Activated CD4-positive, alpha-beta T cell treated with anti-CD3 and anti-CD28 coated beads for 48 hours (primary cell): Measurements from ENCODE around the gene CEMP1.
"Not testable (repeated sequence)": the region's sequence is repeated elsewhere in the genome, so short reads cannot be mapped to it uniquely, and the experiment has no call there.

Source experiments
- DNase-seq: peaks from one replicate; pipeline ENCODE4 v3.0.0-alpha.2; 2020

Gene CEMP1

GRCh38 chr16:2531371-2531695 is at the start of gene CEMP1:
Gene CEMP1 (minus strand): TSS chr16:2531408. CDS start chr16:2531073, 335 bp downstream.
- no peak for DNase-seq

DNA sequence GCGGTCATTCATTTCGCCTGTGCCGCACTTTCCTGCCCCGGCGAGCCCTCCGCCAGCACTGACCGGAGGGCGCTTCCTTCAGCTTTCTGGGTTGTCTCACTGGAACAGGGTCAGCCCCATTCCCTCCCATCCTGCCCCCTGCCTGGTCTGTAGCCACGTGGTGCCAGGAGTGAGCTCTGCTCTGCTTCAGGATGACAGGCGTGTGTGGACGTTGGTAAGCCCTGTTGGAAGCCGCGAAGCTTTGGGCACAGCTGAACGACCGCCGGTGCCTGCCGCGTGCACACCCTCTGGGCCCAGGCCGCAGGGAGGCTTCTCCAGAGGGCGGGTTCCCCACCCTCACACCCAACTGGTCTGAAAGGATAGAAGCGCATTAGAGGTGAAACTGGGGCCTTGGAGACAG is 49.6 kb upstream of the CEMP1 start:
- not testable (repeated sequence) for DNase-seq

GRCh38 chr16:2580143-2580542 is 48.9 kb upstream of the CEMP1 start:
- not testable (repeated sequence) for DNase-seq

DNA sequence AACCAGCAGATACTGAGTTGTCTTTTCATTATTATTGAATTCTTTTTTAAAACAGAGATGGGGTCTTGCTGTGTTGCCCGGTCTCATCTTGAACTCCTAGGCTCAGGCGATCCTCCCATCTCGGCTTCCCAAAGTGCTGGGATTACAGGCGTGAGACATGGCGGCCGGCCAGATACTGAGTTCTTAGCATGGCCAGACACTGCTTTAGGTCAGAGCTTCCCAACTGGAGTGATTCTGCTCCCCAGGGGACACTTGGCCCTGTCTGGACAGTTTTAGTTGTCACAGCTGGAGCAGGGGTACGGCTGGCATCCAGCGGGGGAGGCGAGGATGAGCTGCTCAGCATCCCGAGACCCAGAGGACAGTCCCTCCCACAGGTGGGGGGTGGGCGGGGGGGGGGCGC is 47.7 kb upstream of the CEMP1 start:
- DNase-seq: not testable (repeated sequence)

GRCh38 chr16:2577044-2577443 is 45.8 kb upstream of the CEMP1 start:
- not testable (repeated sequence) for DNase-seq

DNA sequence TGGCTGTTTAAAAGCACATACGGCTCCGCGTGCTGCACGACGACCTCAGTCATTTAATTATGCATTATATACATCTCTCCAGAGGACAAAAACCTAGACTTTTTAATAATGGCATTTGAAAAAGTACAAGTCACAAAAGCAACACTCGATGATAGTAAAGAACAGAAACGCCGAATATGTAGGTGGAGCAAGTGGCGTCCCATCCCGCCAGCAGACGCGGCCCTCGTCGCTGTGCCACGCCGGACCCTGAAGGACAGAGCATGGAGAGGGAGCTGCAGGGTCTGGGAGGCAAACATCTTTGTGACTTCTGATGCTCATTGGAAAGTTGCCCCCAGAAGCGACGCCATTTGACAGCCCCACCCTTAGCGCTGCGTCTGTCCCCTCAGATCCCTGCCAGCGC is 44.6 kb upstream of the CEMP1 start:
- DNase-seq: not testable (repeated sequence)

- DNase-seq: not testable (repeated sequence)
Observed at GRCh38 chr16:2572704-2573103, 41.5 kb upstream of the CEMP1 start.

DNA sequence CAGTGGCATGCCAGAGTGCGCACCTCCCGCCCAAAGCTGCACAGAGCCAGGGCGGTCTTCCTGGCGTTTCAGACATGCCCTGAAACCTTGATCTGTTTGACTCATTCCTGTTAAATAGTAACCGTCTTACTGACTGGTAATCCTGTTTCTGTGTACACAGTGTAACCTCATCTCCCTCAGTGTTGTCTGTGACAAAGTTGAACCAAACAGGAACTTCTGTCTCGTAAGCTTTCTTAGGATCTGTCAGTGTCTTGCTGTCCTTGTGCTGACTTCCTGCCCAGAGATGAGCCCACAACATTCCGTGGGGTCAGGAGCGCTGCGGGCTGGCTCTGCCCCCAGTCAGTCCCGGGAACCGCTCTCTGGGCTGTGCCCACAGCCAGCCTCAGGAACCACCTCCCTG is 37.4 kb upstream of the CEMP1 start:
- not testable (repeated sequence) for DNase-seq

- not testable (repeated sequence) for DNase-seq
Observed at GRCh38 chr16:2567506-2567905, 36.3 kb upstream of the CEMP1 start.

DNA sequence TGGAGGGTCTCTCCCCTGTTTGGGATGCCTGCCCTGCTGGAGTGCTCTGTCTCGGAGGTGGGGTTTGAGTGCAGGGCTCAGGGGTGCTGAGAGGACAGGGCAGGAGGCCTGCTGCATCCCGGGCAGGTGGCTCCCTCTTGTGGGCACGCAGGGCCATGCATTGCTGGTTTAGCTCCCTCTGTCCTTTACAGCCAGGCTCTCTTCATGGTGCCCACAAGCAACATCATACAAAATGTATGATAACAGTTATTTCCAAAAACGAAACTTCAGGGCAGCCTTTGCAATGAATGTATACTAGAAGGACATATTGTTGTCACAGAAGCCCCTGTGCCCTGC is 29.6 kb upstream of the CEMP1 start:
- peak; percentile 86 for DNase-seq

DNA sequence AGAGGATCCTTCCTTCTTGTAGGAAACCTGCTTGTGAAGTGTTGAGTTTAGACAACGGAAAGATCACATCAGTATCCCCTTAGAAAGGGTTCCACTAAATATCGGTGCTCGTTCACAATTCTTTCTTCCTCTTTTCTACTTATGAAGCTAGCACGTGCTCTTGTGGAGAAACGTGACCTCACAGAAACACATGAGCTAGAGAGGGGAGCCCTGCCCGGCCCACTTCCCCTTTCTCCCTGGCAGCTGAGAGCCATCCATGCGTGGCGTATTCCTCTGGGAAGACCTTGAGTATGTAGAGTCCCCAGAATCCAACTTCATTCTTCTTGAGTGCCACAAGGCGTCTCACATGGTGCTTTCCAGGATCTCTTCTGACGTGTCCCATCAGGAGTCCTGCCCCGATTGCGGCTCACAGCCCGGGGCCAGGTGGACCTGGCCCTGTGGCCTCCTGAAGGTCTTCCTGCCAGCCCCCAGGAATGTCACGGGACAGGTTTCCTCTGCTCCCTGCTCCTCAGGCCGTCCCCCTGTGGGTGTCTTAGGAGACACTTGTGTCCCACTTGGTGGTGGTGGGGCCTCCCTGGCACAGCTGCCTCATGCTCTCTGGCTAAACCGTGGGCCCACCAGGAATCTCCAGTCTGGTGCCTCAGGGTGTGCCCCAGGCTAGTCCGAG is 29.1 kb upstream of the CEMP1 start:
- DNase-seq: not testable (repeated sequence)

GRCh38 chr16:2557150-2557549 is 25.9 kb upstream of the CEMP1 start:
- not testable (repeated sequence) for DNase-seq

DNA sequence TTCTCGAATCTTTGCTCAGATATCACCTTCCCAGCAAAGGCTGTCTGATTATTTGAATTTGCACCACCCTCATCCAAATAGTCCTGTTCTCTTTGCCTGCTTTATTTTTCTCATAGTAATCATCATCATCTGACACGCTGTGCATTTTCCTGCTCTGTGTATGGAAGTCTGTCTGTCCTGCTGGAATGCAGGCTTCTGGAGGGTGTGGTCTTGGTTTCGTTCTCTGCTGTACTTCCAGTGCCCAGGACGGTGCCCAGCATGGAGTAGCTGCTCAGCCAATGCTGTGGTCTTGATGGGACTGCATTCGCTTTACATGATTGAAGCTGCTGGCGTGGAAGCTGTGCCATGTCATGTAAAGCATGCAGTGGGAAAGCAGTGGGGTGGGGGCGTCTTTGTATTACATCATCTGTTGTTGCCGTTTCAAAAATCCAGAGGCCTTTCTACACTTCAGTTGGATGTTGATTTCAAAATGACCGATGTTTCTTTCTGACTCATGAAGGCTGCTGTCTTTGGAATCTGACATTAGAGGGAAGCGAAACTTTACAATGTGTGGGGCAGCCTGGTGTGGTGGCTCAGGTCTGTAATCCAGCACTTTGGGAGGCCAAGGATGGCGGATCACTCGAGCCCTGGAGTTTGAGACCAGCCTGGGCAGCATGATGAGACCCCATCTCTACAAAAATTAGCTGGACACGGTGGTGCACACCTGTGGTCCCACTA is 23.7 kb upstream of the CEMP1 start:
- not testable (repeated sequence) for DNase-seq

GRCh38 chr16:2551420-2551889 is 20.2 kb upstream of the CEMP1 start:
- DNase-seq: not testable (repeated sequence)

- DNase-seq: not testable (repeated sequence)
Observed at GRCh38 chr16:2550283-2550878, 19.2 kb upstream of the CEMP1 start.

DNA sequence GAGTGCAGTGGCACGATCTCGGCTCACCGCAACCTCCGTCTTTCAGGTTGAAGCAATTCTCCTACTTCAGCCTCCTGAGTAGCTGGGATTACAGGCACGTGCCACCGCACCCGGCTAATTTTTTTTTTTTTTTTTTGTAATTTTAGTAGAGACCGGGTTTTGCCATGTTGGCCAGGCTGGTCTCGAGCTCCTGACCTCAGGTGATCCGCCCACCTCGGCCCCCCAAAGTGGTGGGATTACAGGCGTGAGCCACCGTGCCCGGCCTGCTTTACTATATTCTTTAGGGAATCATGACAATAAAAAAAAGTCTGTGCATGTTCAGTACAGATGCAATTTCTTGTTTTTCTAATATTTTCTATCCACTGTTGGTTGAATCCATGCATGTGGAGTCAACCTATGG is 12.6 kb upstream of the CEMP1 start:
- DNase-seq: not testable (repeated sequence)

DNA sequence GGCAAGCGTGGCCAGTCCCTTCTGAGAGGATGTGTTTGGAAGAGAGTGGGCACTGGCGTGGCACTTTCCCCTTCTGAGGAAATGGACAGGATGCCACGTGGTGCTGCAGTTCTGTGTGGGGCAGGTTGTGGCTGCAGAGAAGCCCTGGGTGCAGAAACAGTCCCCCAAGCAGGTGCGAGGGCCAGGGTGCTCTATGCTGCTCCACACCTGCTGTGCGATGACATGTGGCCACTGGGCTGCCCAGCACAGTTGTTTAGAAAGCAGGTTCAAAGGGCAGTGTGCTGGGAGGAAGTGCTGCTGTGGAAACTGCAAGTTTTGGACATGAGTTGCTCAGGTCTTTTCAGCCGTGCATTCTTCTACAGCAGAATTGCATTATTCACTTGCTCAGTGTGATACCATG is 10.2 kb upstream of the CEMP1 start:
- not testable (repeated sequence) for DNase-seq

GRCh38 chr16:2540912-2541311 is 9.7 kb upstream of the CEMP1 start:
- not testable (repeated sequence) for DNase-seq

DNA sequence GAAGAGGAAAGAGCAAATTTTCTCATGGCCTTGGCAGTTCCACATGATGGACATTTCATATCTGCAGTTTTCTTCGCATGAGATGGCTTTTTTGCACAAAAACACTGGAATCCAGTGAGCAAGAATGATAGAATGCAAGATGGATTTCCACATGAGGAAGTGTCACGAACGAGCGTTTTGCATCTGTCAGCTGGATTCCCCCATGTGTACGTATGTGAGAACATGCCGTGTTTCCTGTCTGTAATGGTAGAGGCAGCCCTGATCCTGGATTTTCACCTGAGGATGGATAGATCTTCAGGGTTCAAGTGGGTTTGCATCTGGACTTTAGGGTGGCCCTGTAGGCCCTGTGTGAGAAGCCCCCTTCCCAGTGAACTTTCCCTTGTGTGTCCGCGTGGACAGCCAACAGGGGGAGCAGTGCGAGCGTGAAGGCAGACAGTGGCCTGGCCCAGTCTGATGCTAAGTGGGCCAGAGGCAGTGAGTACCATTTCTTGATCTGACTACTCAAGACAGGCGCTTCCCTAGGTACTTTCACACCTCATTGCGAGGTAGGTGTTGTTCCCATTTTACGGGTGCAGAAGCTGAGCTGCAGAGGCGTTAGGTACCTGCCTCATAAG is 8.7 kb upstream of the CEMP1 start:
- peak; percentile 57 for DNase-seq

- DNase-seq: not testable (repeated sequence)
Observed at GRCh38 chr16:2539192-2539844, 8.1 kb upstream of the CEMP1 start.

DNA sequence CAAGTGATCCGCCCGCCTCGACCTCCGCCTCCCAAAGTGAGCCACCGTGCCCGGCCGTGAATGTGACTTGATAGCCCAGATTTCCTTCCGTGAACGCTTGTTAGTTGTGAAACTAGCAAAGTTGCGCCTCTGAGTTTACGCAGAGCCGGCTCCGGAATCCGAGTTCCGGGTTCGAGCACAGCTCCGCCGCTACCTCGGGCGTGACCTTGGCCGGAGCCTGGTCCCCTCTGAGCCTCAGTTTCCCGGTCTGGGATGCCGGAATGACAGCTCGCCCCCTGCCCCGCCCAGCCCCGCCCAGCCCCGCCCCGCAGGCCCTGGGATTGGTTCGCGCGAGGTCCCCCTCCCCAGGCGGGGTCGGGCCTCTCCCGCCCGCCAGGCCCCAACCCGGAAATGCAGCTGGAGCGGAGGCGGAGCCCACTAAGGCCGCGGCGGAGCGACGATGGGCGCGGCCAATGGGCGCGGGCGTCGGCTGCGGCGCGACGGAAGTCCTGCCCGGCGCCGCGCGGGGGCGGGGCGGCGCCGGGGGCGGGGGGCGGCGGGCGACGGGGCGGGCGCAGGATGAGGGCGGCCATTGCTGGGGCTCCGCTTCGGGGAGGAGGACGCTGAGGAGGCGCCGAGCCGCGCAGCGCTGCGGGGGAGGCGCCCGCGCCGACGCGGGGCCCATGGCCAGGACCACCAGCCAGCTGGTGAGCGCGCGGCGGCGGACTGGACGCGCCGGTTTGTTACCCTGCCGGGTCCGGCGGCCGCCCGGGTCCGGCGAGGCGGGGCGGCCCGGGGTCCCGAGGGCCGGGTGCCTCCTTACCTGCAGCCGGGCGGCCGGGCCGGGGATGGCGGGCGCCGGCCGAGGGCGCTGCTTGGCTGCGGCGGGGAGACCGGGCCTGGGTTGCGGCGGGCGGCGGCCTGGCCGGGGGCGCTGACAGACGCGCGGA is 6.5 kb upstream of the CEMP1 start, which contains the start of gene PDPK1:
Gene PDPK1, plus strand, starts transcription at position 571 of the 929 bp plus-strand sequence. Its CDS starts 92 bp downstream, at position 663.
- DNase-seq: peak; percentile 95

DNA sequence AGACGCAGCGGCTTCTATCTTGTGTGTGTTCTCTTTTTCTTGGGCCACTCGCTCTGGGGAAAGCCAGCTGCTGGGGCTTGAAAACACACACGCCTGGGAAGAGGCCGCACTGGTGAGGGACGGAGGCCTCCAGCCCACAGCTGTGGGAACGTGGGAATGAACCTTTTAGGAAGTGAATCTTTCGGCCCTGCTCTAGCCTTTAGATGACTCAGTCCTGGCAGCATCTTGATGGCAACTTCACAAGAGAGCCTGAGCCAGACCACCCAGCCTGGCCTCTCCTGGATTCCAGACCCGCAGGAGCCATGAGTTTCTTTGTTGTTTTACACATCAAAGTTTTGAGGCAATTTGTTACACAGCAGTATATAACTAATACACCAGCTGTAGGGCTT is 4.4 kb upstream of the CEMP1 start:
- DNase-seq: no peak
